ENCODE data around the gene CPA1. TPM values are rescaled to one million over a fixed set of nuclear protein-coding genes. Genes with fewer than 3 reads are reported as not detected.
A peak's percentile ranks its signal among the peaks of the same experiment; 100 is the strongest.

CPA1 gene
- total RNA-seq, 1 donor from 2014 or later, result not detected

GRCh38 chr7:130397051-130397757 lies 16.9 kb downstream of the CPA1 start:
- no peak for DNase-seq

GRCh38 chr7:130397758-130398073 lies 17.4 kb downstream of the CPA1 start:
- DNase-seq, result no peak

DNA sequence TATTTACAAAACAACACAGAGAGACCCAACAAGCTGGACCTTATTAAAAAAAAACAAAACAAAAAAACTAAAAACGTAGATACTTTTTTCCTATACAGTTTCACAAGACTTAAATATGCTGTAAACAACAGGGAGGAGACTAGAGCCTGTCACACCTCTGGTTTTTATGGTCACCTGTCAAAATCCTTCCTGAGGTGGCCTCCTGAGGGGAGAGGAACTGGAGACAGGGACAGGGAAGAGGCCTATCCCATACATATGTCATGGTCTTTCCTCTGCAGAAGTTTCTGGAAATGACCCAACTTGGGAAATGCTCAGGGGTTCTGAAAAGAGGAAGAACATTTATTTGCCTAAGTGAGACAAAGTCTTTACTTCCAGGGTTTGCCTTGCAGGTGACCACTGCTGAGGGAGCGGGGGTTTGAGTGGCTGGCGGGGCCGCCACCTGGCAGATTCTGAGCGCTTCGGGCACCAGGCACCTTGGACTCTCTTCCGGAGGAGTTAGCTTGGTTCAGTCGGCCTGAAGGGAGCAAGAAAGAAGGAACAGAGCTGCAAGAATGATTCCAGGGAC lies 18.3 kb downstream of the CPA1 start:
- DNase-seq, result no peak

DNA sequence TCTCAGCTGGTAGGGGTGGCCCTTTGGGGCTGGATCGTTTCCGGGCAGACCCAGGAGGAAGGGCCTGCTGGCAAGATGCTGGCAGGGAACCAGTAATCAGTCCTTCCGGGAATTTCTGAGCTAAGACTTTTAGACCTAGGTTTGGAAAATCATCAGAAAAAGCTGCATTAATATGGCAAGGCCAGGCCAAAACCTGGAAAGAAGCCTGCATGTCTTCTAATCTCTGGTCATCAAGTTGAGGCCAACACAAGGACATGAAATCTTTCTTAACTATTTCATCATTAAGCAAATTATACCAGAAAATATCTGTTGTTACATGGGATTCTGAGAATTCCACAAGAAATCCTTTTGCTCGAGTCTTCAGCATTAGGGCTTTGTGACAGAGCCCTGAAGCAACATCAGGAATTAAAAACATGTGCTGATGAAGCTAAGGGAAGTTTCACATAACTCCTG lies 19.9 kb downstream of the CPA1 start:
- DNase-seq, result peak; percentile 4

- DNase-seq, result no peak
These were observed 20.8 kb downstream of the CPA1 start for GRCh38 chr7:130401101-130401500.

DNA sequence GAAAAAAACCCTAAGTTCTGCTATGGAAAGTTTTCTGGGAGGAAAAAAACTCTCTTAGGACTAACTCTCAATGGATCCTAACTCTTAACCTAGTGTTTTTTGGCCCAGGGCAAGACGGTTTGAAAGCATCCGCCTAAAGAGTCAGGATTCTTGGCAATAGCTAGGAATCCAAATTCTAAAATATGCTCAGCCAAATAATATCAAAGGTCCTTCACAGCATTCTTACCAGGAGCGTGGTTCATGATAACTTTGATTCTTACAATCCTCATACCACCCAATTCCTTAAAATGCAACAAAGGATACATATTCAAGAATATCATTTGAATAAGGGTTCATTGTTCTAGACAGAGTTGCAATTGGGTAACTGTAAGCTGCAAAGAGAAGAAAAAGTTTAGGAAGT lies 21.3 kb downstream of the CPA1 start:
- no peak for DNase-seq

DNA sequence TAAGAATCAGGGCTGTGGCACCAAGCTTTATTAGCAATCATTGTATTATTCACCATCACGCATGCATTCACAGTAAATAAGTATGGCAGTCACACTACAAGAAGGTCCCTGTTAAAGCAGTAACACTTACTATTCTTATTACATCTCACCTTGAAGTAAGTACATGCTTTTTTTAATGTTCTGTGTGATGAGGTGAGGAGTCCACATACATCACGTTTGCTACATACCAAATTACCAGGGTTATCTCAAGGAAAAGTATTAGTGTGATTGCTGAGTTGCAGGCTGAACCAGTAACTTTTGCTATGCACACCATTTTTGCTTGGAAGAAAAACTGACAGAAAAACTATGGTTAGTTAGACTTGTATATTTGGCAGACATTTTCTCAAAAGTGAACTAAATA lies 24.7 kb downstream of the CPA1 start:
- no peak for DNase-seq

GRCh38 chr7:130409067-130409711 lies 28.9 kb downstream of the CPA1 start:
- DNase-seq, result no peak

- no peak for DNase-seq
These were observed 29.4 kb downstream of the CPA1 start for GRCh38 chr7:130409712-130410072.

GRCh38 chr7:130410868-130411541 lies 30.7 kb downstream of the CPA1 start:
- no peak for DNase-seq

- no peak for DNase-seq
These were observed 32.9 kb downstream of the CPA1 start for GRCh38 chr7:130413201-130413600.

GRCh38 chr7:130415006-130415405 lies 34.7 kb downstream of the CPA1 start:
- DNase-seq, result no peak

DNA sequence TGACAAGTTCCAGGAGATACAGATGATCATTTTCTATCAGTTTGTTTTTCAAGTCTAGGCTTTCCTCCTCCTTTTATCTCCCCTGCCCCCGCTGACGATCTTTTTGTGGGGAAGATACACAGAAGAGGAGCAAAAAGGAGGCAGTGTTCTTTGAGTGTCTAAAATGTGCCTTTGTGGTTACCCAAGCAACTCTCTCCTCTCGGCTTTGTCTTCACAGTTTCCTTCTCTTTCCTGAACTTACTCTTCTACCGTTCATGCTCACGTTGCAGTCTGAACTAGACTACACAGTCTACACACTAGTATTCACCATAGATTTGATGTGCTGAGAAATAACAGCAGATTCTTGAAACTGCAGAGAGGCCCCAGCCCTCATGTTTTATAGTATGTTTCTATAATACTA lies 36.9 kb downstream of the CPA1 start:
- no peak for DNase-seq

- no peak for DNase-seq
These were observed 38.0 kb downstream of the CPA1 start for GRCh38 chr7:130418306-130418705.

GRCh38 chr7:130419658-130420057 lies 39.4 kb downstream of the CPA1 start:
- DNase-seq, result peak; percentile 26

DNA sequence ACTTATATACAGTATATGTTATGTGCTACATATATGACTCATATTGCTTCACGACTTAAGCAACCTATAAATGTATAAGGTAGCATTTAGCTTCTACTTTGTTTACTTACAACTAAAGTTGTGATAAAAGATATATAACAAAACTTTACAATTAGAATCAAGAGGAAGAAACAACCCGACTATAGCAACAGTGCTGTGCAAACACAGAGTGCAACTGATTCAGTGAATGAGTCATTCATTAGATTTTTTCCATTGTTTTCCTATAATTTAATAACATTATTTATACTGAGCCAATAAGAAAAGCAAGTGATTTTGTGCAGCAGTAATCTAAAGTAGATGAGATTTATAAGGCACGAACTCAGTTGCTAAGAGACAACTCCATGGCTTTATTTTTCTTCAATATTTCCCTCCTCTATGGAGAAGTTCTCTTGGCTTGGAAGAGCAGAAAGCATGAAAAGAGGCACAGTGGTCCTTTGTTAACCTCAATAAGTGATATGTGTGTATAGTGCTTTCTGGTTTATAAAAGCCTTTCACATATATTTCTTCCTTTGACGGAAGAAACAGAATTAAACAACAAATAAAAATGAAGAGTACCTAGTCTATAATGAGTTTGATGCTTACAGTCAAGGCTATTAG lies 40.8 kb downstream of the CPA1 start:
- DNase-seq, result peak; percentile 72

DNA sequence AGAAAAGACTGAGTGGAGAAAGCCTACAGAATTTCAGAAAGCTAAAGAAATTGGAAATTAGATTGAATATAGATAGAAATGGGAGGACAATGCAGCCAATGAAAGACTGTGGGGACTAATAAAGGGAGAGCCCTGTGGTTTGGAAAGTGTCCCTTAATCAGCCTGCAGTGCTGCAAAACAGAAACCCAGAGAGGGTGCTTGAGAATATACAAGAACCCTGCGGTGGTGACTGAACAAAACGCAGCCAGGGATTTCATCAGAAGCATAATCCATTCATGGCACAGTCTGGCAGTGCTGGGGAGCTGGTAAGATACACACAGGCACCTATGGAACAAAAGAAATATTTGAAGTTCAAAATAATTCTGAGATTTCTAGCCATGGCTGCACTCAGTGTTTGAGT lies 41.4 kb downstream of the CPA1 start:
- no peak for DNase-seq

- DNase-seq, result no peak
These were observed 43.3 kb downstream of the CPA1 start for GRCh38 chr7:130423501-130424037.

- DNase-seq, result no peak
These were observed 45.5 kb downstream of the CPA1 start for GRCh38 chr7:130425796-130426195.

GRCh38 chr7:130426564-130426963 lies 46.3 kb downstream of the CPA1 start:
- no peak for DNase-seq

DNA sequence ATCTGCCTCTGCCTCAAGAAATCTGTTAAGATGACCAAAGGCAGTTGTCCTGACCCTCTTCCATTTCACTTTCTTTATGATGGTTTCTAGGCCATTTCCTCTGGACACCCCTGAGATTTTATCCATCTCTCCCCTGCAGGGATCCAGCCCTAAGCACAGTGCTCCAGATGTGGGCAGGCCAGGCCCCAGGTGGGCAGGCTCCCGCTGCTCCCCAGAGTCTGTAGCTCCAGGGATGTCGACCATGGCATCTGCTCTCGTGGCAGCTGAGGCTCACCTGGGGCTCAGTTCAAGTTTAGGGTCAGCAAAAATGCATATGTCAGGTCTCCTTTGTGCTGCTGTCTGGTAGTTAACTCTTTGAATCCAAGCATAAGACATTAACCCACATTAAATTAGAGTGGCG lies 48.7 kb downstream of the CPA1 start:
- DNase-seq, result no peak

DNA sequence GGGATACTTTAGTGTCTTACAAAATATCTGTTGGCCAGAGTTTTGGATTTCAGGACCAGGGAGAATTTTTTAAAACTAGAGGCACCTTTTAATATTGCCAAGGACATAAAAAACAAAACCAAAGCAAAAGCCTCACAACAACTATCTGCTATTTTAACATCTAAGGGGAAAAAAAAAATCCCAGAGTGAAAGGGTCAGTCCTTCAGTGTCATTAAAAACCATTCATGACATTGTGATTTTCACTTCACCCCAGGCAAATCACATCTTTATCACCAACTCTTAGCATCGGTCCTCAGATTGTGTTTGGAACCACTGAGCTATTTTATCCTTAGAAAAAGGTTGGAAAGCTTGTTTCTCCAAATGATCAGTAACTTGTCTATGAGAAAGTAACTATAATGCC lies 49.8 kb downstream of the CPA1 start:
- DNase-seq, result no peak

Data from dermis blood vessel endothelial cell (primary cell).